K562 (cell line): ENCODE measurements around the gene SLC6A13.

Experiments
- EHMT2 ChIP-seq: fragments of 450-650 bp; IDR thresholded peaks from 2 replicates; pipeline ENCODE4 v1.6.1; 2018; ENCODE audit warnings: antibody characterized with exemption
- EP400 ChIP-seq: fragments of 450-650 bp; IDR thresholded peaks from 2 replicates; pipeline ENCODE4 v1.6.1; 2017; ENCODE audit warnings: antibody characterized with exemption, mild to moderate bottlenecking, moderate library complexity
- ETV6 ChIP-seq, 3 experiments: fragments of 150-350 bp in 1 of 3; sonication (generic) in 1 of 3; formaldehyde crosslinking in 1 of 3; IDR thresholded peaks; 2 replicates each; pipeline versions ENCODE4 v1.6.1 to v1.8.0; 2014 to 2022; ENCODE audit warnings: borderline replicate concordance in 2 of 3, low read depth in 2 of 3, antibody characterized with exemption in 1 of 3, low read length in 1 of 3, mild to moderate bottlenecking in 1 of 3, missing genetic modification reagents in 1 of 3
- HNRNPL ChIP-seq: fragments of 200-400 bp; formaldehyde crosslinking; IDR thresholded peaks from 2 replicates; pipeline ENCODE4 v1.6.1; 2017; ENCODE audit warnings: low read depth, mild to moderate bottlenecking, low read length
- KDM4B ChIP-seq, 2 experiments: fragments of 450-650 bp in 1 of 2; sonication (generic) in 1 of 2; IDR thresholded peaks; 2 replicates each; pipeline ENCODE4 v1.6.1; 2016 to 2017; ENCODE audit warnings: borderline replicate concordance in 2 of 2, antibody characterized with exemption in 1 of 2, low read depth in 1 of 2, mild to moderate bottlenecking in 1 of 2
- L3MBTL2 ChIP-seq: fragments of 450-650 bp; IDR thresholded peaks from 2 replicates; pipeline ENCODE4 v1.6.1; 2016; ENCODE audit warnings: mild to moderate bottlenecking, moderate library complexity
- PHF21A ChIP-seq: fragments of 450-650 bp; IDR thresholded peaks from 2 replicates; pipeline ENCODE4 v1.6.1; 2017; ENCODE audit warnings: low read depth, borderline replicate concordance
- POLR2AphosphoS5 ChIP-seq: IDR thresholded peaks from 2 replicates; pipeline ENCODE4 v1.6.1; 2011; ENCODE audit warnings: mild to moderate bottlenecking, low read depth, low read length, moderate library complexity; ENCODE audit not compliant: control insufficient read depth, insufficient read depth
- PTBP1 ChIP-seq: fragments of 200-400 bp; formaldehyde crosslinking; IDR thresholded peaks from 2 replicates; pipeline ENCODE4 v1.6.1; 2017; ENCODE audit warnings: low read depth, low read length
- STAT6 ChIP-seq: sonication (generic); formaldehyde crosslinking; IDR thresholded peaks from 2 replicates; pipeline ENCODE4 v1.8.1; 2023; ENCODE audit warnings: mild to moderate bottlenecking, missing genetic modification reagents
- ZKSCAN3 ChIP-seq: fragments of 250-450 bp; sonication (Bioruptor Pico); IDR thresholded peaks from 2 replicates; pipeline ENCODE4 v1.4.0; 2020
- ZNF780A ChIP-seq: fragments of 250-450 bp; sonication (Bioruptor Pico); IDR thresholded peaks from 2 replicates; pipeline ENCODE4 v1.5.0; 2021; ENCODE audit warnings: mild to moderate bottlenecking
- TF ChIP-seq, protein P1 (sequence below), 3 experiments: IDR thresholded peaks in 2 of 3; conservative IDR thresholded peaks in 1 of 3; 2 replicates each; pipeline ENCODE4 v1.5.1; 2011 to 2012; ENCODE audit warnings: low read length in 3 of 3, mild to moderate bottlenecking in 3 of 3, control low read depth in 2 of 3, improper control_type of control experiment in 1 of 3, inconsistent platforms in 1 of 3, low read depth in 1 of 3, mixed read lengths in 1 of 3, moderate library complexity in 1 of 3; ENCODE audit not compliant: insufficient read depth in 2 of 3

- TF ChIP-seq ZKSCAN3 (CRISPR knock-in tag) (no peak), HNRNPL (no peak), PTBP1 (no peak), ZNF780A (CRISPR knock-in tag) (no peak), KDM4B (IDR thresholded peaks at IDR 0.05; ENCODE audit: borderline replicate concordance in 2 of 2, low read depth in 1 of 2) (no peak), L3MBTL2 (no peak), POLR2AphosphoS5 (no peak), EHMT2 (no peak), STAT6 (CRISPR knock-in tag) (no peak), ETV6 (IDR thresholded peaks at IDR 0.05; ENCODE audit: borderline replicate concordance in 1 of 2, low read depth in 2 of 2, low read length in 1 of 2) (no peak), ETV6 (CRISPR knock-in tag; IDR thresholded peaks at IDR 0.05; ENCODE audit: borderline replicate concordance) (no peak), EP400 (no peak), PHF21A (no peak)
- TF ChIP-seq, protein P1, sequence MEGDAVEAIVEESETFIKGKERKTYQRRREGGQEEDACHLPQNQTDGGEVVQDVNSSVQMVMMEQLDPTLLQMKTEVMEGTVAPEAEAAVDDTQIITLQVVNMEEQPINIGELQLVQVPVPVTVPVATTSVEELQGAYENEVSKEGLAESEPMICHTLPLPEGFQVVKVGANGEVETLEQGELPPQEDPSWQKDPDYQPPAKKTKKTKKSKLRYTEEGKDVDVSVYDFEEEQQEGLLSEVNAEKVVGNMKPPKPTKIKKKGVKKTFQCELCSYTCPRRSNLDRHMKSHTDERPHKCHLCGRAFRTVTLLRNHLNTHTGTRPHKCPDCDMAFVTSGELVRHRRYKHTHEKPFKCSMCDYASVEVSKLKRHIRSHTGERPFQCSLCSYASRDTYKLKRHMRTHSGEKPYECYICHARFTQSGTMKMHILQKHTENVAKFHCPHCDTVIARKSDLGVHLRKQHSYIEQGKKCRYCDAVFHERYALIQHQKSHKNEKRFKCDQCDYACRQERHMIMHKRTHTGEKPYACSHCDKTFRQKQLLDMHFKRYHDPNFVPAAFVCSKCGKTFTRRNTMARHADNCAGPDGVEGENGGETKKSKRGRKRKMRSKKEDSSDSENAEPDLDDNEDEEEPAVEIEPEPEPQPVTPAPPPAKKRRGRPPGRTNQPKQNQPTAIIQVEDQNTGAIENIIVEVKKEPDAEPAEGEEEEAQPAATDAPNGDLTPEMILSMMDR (IDR thresholded peaks at IDR 0.05 in 2 of 3, conservative IDR thresholded peaks at IDR 0.05 in 1 of 3; ENCODE audit: insufficient read depth in 2 of 3, low read depth in 1 of 3, low read length in 3 of 3) = no peak
Observed at GRCh38 chr12:272942-273341, 10.3 kb upstream of the SLC6A13 start.
